Gastrocnemius medialis (tissue), 4 donors: ENCODE results near the gene HSPBAP1.

ENCODE experiments used
- POLR2A ChIP-seq, 2 donors: fragments of 450-650 bp; IDR thresholded peaks; one replicate each; pipeline ENCODE4 v1.6.1; 2017; ENCODE audit warnings: antibody characterized with exemption in 2 of 2, mild to moderate bottlenecking in 2 of 2, moderate library complexity in 2 of 2
- TF ChIP-seq, protein P1 (sequence below), 5 experiments: fragments of 450-650 bp in 3 of 5; fragments of 200-600 bp in 2 of 5; sonication (generic) in 2 of 5; IDR thresholded peaks in 4 of 5; conservative IDR thresholded peaks in 1 of 5; 1 replicate in 4 of 5; 2 replicates in 1 of 5; pipeline ENCODE4 v1.5.1; 2016 to 2019; ENCODE audit warnings: antibody characterized with exemption in 5 of 5, mild to moderate bottlenecking in 3 of 5, moderate library complexity in 3 of 5

DNA sequence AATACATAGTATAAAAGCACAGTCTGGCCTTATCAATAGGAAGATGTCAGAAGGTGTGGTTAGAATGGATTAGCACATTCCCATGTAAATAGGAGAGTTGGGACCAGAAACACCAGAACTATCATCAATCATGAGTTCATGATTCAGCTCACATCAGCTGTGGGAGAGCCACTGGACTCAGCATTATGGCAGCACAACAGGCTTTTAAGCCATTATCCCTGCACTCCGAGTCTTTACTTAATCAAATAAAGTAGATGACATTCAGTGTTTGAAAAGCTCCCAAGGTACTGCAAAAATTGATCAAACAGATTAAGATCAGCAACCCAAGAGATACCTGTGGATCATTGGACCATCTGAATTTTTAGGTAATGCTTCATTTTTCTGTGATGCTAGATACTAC lies 88.3 kb downstream of the HSPBAP1 start:
- TF ChIP-seq, protein P1, sequence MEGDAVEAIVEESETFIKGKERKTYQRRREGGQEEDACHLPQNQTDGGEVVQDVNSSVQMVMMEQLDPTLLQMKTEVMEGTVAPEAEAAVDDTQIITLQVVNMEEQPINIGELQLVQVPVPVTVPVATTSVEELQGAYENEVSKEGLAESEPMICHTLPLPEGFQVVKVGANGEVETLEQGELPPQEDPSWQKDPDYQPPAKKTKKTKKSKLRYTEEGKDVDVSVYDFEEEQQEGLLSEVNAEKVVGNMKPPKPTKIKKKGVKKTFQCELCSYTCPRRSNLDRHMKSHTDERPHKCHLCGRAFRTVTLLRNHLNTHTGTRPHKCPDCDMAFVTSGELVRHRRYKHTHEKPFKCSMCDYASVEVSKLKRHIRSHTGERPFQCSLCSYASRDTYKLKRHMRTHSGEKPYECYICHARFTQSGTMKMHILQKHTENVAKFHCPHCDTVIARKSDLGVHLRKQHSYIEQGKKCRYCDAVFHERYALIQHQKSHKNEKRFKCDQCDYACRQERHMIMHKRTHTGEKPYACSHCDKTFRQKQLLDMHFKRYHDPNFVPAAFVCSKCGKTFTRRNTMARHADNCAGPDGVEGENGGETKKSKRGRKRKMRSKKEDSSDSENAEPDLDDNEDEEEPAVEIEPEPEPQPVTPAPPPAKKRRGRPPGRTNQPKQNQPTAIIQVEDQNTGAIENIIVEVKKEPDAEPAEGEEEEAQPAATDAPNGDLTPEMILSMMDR (IDR thresholded peaks at IDR 0.05 in 4 of 5, conservative IDR thresholded peaks at IDR 0.05 in 1 of 5), result no peak
- no peak for TF ChIP-seq POLR2A (IDR thresholded peaks at IDR 0.05)
